GM23338 (cell line): ENCODE measurements around the gene DOCK6. TPM values are rescaled to one million over a fixed set of nuclear protein-coding genes. Genes with fewer than 3 reads are reported as not detected.

Source experiments
- ATAC-seq: fragments of 200-7000 bp; cut with Tn5 transposase; 3 replicates; pipeline ENCODE4 v1.9.1; 2020
- DNase-seq: peaks from one replicate; pipeline ENCODE4 v3.0.0-alpha.2; 2015; ENCODE audit warnings: low spot score
- H2AFZ ChIP-seq: fragments of 200-600 bp; sonication (generic); 2 replicates; pipeline ENCODE4 v1.8.0; 2016; ENCODE audit warnings: antibody characterized with exemption, mild to moderate bottlenecking, moderate library complexity
- H3F3A ChIP-seq: fragments of 200-600 bp; sonication (generic); replicated peaks from 2 replicates; pipeline ENCODE4 v1.8.0; 2017; ENCODE audit warnings: antibody characterized with exemption, mixed run types, low read depth
- H3K27ac ChIP-seq: fragments of 200-600 bp; sonication (generic); 2 replicates; pipeline ENCODE4 v1.6.1; 2016; ENCODE audit warnings: low read depth
- H3K27me3 ChIP-seq: fragments of 200-600 bp; sonication (generic); 2 replicates; pipeline ENCODE4 v1.8.0; 2016; ENCODE audit warnings: mild to moderate bottlenecking, mixed run types, moderate library complexity; ENCODE audit not compliant: insufficient read depth
- H3K36me3 ChIP-seq: fragments of 200-600 bp; sonication (generic); 2 replicates; pipeline ENCODE4 v1.8.0; 2016; ENCODE audit warnings: mild to moderate bottlenecking; ENCODE audit not compliant: insufficient read depth
- H3K4me1 ChIP-seq: fragments of 200-600 bp; sonication (generic); 2 replicates; pipeline ENCODE4 v1.8.0; 2016; ENCODE audit warnings: mild to moderate bottlenecking, moderate library complexity; ENCODE audit not compliant: insufficient read depth
- H3K4me2 ChIP-seq: fragments of 200-600 bp; sonication (generic); 2 replicates; pipeline ENCODE4 v1.7.1; 2017; ENCODE audit warnings: mixed run types
- H3K4me3 ChIP-seq: fragments of 200-600 bp; sonication (generic); 2 replicates; pipeline ENCODE4 v1.6.1; 2016; ENCODE audit warnings: mixed run types
- H3K79me2 ChIP-seq: fragments of 200-600 bp; sonication (generic); replicated peaks from 2 replicates; pipeline ENCODE4 v1.8.0; 2017; ENCODE audit warnings: mild to moderate bottlenecking; ENCODE audit not compliant: insufficient read depth
- H3K9me2 ChIP-seq: fragments of 200-600 bp; sonication (generic); 2 replicates; pipeline ENCODE4 v1.8.0; 2017; ENCODE audit not compliant: insufficient read depth
- H4K20me1 ChIP-seq: fragments of 200-600 bp; sonication (generic); replicated peaks from 2 replicates; pipeline ENCODE4 v1.8.0; 2017; ENCODE audit warnings: mild to moderate bottlenecking; ENCODE audit not compliant: insufficient read depth
- H3K27ac Mint-ChIP-seq: 2 replicates; pipeline ENCODE4 v1.8.0; 2020; ENCODE audit warnings: inconsistent platforms, mild to moderate bottlenecking, moderate library complexity, mixed read lengths
- H3K27me3 Mint-ChIP-seq: 3 replicates; pipeline ENCODE4 v1.8.0; 2022; ENCODE audit warnings: low read depth, mild to moderate bottlenecking, moderate library complexity, mixed read lengths, inconsistent platforms; ENCODE audit not compliant: insufficient read depth, poor library complexity
- H3K36me3 Mint-ChIP-seq: 3 replicates; pipeline ENCODE4 v1.8.0; 2021; ENCODE audit warnings: low read depth, mild to moderate bottlenecking, inconsistent platforms, moderate library complexity, mixed read lengths
- H3K4me1 Mint-ChIP-seq: 3 replicates; pipeline ENCODE4 v1.8.0; 2020; ENCODE audit warnings: mild to moderate bottlenecking, inconsistent platforms, mixed read lengths
- H3K4me3 Mint-ChIP-seq: 3 replicates; pipeline ENCODE4 v1.8.0; 2021; ENCODE audit warnings: moderate library complexity, mild to moderate bottlenecking, inconsistent platforms, mixed read lengths
- H3K9me3 Mint-ChIP-seq: 3 replicates; pipeline ENCODE4 v1.8.0; 2020; ENCODE audit warnings: moderate library complexity, mild to moderate bottlenecking, inconsistent platforms, mixed read lengths
- CREB1 ChIP-seq: fragments of 250-450 bp; sonication (Bioruptor Pico); IDR thresholded peaks from 2 replicates; pipeline ENCODE4 v1.5.0; 2020; ENCODE audit warnings: low read depth, mild to moderate bottlenecking, moderate library complexity
- ETS1 ChIP-seq: IDR thresholded peaks from 2 replicates; pipeline ENCODE4 v1.6.1; 2016; ENCODE audit warnings: antibody characterized with exemption
- EZH2 ChIP-seq: fragments of 200-600 bp; sonication (generic); IDR thresholded peaks from one replicate; pipeline ENCODE4 v1.8.0; 2017; ENCODE audit warnings: antibody characterized with exemption, mild to moderate bottlenecking, low read depth; ENCODE audit not compliant: unreplicated experiment
- EZH2phosphoT487 ChIP-seq: fragments of 200-600 bp; sonication (generic); IDR thresholded peaks from one replicate; pipeline ENCODE4 v1.8.1; 2018; ENCODE audit warnings: antibody characterized with exemption; ENCODE audit not compliant: unreplicated experiment
- JUNB ChIP-seq: IDR thresholded peaks from one replicate; pipeline ENCODE4 v1.6.1; 2016; ENCODE audit warnings: antibody characterized with exemption; ENCODE audit not compliant: unreplicated experiment
- NANOG ChIP-seq: IDR thresholded peaks from 2 replicates; pipeline ENCODE4 v1.6.1; 2016; ENCODE audit warnings: antibody characterized with exemption, borderline replicate concordance
- POLR2AphosphoS5 ChIP-seq: IDR thresholded peaks from 2 replicates; pipeline ENCODE4 v1.6.1; 2016; ENCODE audit warnings: antibody characterized with exemption, low read depth
- REST ChIP-seq: IDR thresholded peaks from one replicate; pipeline ENCODE4 v1.6.1; 2018; ENCODE audit warnings: antibody characterized with exemption; ENCODE audit not compliant: unreplicated experiment
- STAT1 ChIP-seq: IDR thresholded peaks from one replicate; pipeline ENCODE4 v1.6.1; 2016; ENCODE audit warnings: antibody characterized with exemption; ENCODE audit not compliant: unreplicated experiment
- ZNF114 ChIP-seq: fragments of 250-450 bp; sonication (Bioruptor Pico); IDR thresholded peaks from 2 replicates; pipeline ENCODE4 v1.5.0; 2020; ENCODE audit warnings: mild to moderate bottlenecking, moderate library complexity
- ZNF331 ChIP-seq: fragments of 250-450 bp; sonication (Bioruptor Pico); IDR thresholded peaks from 2 replicates; pipeline ENCODE4 v1.5.0; 2020; ENCODE audit warnings: low read depth, mild to moderate bottlenecking, moderate library complexity
- ZNF462 ChIP-seq: fragments of 250-450 bp; sonication (Bioruptor Pico); IDR thresholded peaks from 2 replicates; pipeline ENCODE4 v1.5.0; 2020; ENCODE audit warnings: mild to moderate bottlenecking, moderate library complexity
- polyA plus RNA-seq: library from polyadenylated mRNA; unstranded; fragments of >200 nt; fragmentation: Nextera tagmentation; extraction: Ambion mirVana; gene quantifications from 2 replicates; pipeline ENCODE4 v1.2.1, GENCODE V29; 2016
- total RNA-seq: library from RNA; depleted of rRNA; stranded (reverse); fragments of >200 nt; shearing (Covaris generic); gene quantifications from 2 replicates; pipeline ENCODE4 v1.2.3, GENCODE V29; 2014
- TF ChIP-seq, protein P1 (sequence below), 2 experiments: fragments of 200-600 bp in 1 of 2; sonication (generic) in 1 of 2; conservative IDR thresholded peaks; 2 replicates each; pipeline versions ENCODE4 v1.5.1 to v1.6.1; 2016 to 2017; ENCODE audit warnings: antibody characterized with exemption in 2 of 2, low read depth in 2 of 2, mild to moderate bottlenecking in 2 of 2, moderate library complexity in 1 of 2

Gene DOCK6
- total and polyA plus RNA-seq, 2 experiments from 2014 or later = 34.6 to 49.0 TPM

DNA sequence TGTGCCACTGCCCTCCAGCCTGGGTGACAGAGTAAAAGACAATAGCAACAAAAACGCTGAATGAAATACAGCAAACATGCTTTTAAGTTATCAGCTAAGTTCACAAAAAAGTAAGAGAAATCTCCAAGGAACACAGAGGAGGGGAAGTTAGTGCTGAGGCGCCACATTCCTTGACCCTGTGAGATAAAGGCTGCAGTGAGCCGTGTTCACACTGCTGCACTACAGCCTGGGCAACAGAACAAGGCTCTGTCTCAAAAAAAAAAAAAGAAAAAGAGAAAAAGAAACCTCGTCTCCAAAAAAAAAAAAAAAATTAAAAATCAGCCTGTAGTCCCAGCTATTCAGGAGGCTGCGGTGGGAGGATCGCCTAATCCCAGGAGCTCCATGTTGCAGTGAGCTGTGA, 16.3 kb upstream of the DOCK6 start:
- H3K36me3 ChIP-seq = no peaks in the 10 kb centered on the region
- Mint-ChIP-seq H3K27ac (no peak overlapping the region), H3K27me3 (no peaks in the 10 kb centered on the region), H3K9me3 (peaks cover 26% of the 10 kb centered on the region), H3K36me3 (peaks cover 4% of the 10 kb centered on the region; the same call in 1 of the 3 replicates), H3K4me3 (no peak overlapping the region), H3K4me1 (peaks cover 7% of the 10 kb centered on the region; the same call in 2 of the 3 replicates)
- H3K4me1 ChIP-seq = peaks cover 11% of the 10 kb centered on the region; the same call in 1 of the 2 replicates
- no peaks in the 10 kb centered on the region for H3K9me2 ChIP-seq
- no peaks in the 10 kb centered on the region for H4K20me1 ChIP-seq
- no peaks in the 10 kb centered on the region for H3F3A ChIP-seq
- H3K4me3 ChIP-seq = no peak overlapping the region
- ATAC-seq (no peak), DNase-seq (no peak)
- TF ChIP-seq POLR2AphosphoS5 (no peak), EZH2 (no peak), EZH2phosphoT487 (no peak), ZNF114 (CRISPR knock-in tag) (no peak), ZNF331 (CRISPR knock-in tag) (no peak), JUNB (no peak), CREB1 (CRISPR knock-in tag) (no peak), STAT1 (no peak), REST (no peak), ZNF462 (CRISPR knock-in tag) (no peak), NANOG (no peak), ETS1 (no peak)
- TF ChIP-seq, protein P1, sequence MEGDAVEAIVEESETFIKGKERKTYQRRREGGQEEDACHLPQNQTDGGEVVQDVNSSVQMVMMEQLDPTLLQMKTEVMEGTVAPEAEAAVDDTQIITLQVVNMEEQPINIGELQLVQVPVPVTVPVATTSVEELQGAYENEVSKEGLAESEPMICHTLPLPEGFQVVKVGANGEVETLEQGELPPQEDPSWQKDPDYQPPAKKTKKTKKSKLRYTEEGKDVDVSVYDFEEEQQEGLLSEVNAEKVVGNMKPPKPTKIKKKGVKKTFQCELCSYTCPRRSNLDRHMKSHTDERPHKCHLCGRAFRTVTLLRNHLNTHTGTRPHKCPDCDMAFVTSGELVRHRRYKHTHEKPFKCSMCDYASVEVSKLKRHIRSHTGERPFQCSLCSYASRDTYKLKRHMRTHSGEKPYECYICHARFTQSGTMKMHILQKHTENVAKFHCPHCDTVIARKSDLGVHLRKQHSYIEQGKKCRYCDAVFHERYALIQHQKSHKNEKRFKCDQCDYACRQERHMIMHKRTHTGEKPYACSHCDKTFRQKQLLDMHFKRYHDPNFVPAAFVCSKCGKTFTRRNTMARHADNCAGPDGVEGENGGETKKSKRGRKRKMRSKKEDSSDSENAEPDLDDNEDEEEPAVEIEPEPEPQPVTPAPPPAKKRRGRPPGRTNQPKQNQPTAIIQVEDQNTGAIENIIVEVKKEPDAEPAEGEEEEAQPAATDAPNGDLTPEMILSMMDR (conservative IDR thresholded peaks at IDR 0.05; ENCODE audit: low read depth in 2 of 2) = no peak
- no peaks in the 10 kb centered on the region for H3K27me3 ChIP-seq
- H2AFZ ChIP-seq = no peak overlapping the region; the same call in 1 of the 2 replicates
- H3K79me2 ChIP-seq = no peaks in the 10 kb centered on the region
- no peak overlapping the region for H3K27ac ChIP-seq
- no peak overlapping the region for H3K4me2 ChIP-seq
